ENCODE results near the gene MCL1.

GRCh38 chr1:150576367-150576711, 3.1 kb downstream of the MCL1 start:
- no peak for TF ChIP-seq EZH2 (IDR thresholded peaks at IDR 0.05; ENCODE audit: borderline replicate concordance, insufficient read depth, low read depth, low read length, poor library complexity, severe bottlenecking)
- no peak for TF ChIP-seq CTCF (IDR thresholded peaks at IDR 0.05)
